CD4-positive, alpha-beta T cell treated with Interleukin-6 at 100 ng/mL for 8 hours (primary cell): ENCODE data around the gene UBR4.

Experiments
- DNase-seq: peaks from one replicate; pipeline ENCODE4 v3.0.0-alpha.2; 2020; ENCODE audit warnings: mixed read lengths, low spot score

Gene UBR4

DNA sequence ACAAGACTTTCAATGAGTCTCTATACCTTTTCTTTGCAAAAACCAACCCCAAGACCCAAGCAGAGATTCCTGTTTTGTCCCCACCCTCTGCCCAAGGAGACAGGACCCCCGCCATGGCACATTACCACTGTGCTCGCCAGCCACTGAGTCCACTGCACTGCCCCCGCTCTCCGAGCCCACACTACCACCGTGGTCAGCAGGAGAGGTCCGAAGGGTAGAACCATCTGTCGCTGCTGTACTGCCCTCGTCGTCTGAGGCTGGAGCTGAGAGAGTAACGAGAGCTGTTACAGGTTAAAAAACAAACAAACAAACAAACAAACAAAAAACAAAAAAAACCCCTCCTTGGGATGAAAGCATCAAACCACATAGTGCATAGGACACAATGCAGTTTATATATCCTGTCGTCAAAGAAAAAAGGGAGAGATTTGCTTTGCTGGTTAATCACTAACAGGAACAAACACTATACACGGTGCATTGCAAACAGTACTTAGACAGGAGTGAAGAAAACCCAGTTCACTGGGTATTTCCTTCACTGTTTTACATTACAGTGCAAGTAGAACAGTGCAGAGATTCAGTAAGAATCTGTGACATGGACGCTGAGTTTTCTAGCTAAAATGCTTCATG, 71.0 kb downstream of the UBR4 start:
- no peak for DNase-seq

DNA sequence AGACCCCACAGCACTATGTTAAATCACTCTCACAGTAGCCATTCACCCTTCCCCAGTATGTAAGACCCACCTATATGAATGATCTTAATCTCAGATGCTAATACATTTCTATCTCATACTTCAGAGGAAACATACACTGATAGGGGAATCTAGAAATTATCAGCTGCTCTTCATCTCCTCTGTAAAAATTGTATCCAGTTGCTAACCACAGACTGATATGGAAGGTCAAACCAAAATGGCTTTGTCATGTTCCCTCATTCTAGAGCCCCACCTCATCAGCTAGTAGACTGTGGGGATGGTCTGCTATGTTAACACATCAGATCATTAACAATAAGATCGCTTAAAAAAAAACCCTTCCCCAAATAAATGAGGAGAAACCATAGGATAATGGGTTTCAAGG, 71.7 kb downstream of the UBR4 start:
- no peak for DNase-seq

DNA sequence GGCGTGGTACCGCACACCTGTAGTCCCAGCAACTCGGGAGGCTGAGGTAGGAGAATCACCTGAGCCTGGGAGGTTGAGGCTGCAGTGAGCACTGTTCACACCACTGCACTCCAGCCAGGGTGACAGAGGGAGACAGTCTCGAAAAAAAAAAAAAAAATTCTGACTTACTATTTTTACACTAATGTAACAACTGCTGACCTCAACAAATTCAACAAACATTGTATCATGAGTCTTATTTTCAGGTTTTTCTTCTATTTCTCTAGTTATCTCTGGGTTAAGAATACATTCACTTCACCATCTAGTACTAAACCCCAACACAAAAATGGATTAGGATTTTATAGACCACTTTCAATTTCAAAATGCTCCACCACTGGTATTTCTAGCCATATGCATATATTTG, 72.9 kb downstream of the UBR4 start:
- DNase-seq: no peak

DNA sequence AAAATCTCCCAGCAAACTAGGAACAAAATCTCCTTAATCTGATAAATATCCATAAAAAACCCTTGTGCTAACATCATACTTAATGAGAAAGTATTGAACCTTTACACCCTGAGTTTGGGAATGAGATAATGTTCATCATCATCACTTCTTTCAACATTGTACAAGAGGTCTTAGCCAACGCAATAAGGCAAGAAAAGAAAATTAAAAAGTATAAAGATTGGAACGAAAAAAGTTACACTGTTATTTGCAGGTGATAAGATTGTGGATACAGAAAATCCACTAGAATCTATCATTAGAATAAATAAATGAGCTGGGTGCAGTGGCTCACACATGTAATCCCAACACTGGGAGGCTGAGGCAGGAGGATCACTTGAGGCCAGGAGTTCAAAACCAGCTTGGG, 76.7 kb downstream of the UBR4 start:
- no peak for DNase-seq

DNA sequence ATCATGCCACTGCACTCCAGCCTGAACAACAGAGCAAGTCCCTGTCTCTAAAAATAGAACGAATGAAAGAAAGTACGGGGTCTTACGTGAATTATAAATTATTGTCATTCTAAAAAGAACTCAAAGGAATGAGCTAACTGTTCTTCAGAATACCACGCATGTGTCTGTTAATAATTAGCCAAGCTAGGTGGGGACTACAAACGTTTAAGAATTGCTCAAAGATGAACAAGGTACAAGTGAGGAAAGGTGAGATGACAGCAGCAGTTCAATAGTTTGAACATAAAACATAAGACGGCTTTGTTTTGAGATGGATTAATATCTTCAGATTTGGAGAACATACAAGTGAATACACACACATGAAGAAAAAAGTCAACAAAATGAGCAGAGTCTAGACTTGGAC, 79.6 kb downstream of the UBR4 start:
- DNase-seq: no peak

DNA sequence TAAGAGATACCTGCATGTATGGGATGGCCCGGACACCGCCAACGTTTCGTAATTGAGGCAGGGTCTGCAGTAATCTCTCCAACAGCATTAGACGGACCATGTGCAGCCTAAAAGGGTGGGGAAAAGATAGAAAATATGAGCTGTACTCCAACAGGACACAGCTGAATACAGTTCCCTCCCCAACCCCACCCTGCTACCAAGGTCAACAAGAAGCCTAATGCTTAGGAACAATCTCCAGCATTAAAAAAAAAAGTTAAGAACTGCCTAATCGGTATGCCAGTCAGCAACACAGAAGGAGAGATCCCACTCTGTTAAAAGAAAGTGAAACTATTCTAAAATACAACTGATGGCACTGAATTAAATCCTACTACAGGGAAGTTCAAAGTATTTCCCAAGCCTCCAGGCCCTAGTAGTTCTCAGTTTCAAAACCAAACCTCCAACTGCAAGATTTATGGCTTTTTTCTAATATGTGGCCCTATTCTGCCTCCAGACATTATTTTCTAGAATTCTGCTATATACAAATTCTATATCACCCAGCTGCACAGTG, 81.0 kb downstream of the UBR4 start:
- no peak for DNase-seq

DNA sequence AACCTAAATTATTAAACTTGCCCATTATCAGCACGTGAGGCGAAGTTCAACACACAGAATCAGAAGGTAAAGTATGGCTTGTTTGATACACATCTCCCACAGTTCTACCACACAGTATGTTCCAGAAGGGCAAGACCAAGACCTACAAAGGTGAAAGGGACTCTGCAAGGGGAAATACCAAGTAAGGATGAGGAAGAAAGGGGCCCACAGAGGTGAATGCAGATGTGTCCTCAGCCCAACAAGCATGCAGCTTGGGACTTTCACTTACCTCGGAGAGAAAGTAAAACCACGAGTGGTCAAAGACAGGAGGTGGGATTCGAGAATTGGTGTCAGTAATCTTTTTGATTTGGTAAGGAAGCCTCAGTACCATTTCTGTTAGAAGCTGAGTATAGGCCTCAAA, 85.8 kb downstream of the UBR4 start:
- no peak for DNase-seq

DNA sequence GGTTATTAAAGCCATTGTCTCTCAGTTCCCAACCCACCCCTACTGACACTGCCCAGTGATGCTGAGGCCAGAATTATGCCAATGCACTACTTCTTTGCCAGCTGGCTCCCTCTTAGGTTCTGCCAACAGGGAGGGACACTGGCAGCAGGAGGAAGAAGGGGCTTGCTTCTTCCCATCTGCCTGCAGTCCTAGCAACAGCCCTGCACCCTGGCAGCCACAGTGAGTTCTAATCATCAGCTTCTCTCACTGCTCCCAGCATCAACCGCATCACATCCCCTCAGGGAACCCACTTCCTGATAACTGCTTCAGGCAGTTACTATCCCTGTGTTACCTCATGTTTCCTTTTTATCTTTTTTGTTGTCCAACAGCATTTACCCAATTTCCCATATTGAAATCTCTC, 86.2 kb downstream of the UBR4 start:
- peak; percentile 28 for DNase-seq

DNA sequence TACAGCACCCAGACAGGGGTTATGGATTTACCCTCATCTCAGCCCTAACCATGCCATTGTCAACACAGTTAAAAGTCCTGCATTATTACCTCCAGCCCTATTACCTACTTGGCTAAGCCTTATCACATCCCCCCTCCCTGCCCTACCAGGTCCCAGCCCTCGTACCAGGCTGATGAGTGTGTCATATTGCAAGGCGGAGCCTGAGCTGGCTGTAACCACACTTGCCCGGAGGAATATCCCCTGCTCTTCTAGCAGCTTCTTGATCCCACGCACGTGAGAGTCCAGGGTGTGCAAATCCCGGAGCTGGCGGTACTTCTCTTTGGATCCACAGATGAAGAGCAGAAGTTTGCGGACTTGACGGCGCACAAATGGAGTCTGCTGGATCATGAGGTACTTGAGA, 87.4 kb downstream of the UBR4 start:
- DNase-seq: no peak

DNA sequence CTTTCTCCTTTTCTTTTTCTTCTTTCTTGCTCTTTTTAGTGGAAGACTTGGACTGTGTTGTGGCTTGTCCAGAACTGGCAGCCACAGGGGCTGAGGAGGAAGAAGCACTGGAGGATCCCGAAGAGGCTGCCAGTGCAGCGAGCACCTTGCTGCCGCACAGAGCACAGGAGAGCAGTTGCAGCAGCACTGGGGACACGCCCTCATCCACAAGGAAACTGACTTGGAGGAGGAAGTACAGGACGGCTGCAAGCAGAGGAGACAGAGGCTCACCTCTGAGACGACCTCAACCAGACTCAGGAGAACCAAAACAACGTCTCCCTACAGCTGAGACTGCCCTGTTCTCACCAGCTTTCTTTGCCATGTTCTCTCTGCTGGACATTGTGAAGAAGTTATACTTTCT, 88.9 kb downstream of the UBR4 start:
- no peak for DNase-seq

DNA sequence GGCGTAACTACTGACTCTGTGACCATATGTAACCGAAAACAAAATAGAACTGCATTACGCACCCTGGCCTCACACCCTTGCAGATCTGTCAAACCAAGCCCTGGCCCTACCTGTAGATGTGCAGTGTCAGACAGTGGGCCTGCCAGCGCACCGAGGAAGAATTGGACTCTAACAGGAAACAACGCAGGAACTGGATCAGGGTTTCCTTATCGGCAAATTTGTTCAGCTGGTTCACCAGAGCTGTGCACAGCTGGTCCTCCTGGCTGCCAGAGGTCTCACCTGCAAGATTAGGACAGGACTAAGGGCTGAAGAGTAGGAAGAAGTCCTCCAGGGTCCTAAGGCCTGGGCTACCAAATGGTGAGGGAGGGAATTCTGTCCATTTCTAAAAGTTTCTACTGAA, 90.0 kb downstream of the UBR4 start:
- no peak for DNase-seq

DNA sequence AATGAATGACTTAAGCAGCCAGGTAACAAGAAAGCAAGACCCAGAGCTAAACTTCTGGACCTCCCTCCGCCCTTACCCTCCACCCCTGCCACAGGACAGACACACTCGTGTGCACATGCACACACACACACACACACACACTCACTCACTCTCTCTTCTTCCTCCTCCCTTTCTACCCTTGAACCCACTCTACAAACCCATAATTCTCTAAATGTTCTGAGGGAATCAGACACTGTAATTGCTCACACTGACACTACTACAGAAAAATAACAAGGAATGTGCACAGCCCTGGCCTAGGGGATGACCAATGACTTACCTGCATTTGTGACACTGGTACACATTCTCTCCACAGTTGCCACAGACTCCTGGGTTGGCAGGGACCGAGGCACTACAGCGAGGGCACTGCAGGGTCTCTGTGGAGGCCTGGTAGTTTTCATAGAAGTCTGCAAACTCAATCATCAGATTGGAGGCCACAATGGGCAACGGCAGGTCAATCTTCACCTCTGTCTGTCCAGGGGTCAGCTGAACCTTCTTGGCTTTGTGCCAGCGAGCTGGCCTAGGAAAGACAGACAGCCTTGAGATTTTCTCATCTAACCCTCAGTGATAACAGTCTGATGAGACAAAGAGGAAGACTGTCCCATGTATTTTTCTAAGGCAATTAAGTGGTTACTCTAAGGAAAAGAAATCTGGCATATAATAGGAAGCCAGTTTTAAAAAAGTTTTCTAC, 94.8 kb downstream of the UBR4 start:
- no peak for DNase-seq

DNA sequence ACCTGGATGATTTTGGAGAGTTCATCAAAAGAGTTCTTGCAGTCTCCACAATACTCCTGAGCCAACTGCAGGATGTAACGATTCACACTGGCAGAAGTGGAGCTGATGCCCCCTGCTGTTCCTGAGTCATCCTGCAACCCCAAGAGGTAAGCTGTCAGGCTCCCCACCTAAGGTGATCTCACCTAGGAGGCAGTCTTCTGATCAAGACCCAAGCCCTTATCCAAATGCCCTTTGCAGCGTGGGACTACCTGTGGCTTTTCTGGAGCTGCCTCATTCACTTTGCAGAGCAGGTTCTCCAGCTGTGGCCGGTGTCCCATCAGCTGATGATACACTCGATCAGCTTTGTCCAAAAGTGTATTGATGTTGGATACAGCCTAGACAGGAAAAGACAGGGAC, 96.4 kb downstream of the UBR4 start:
- DNase-seq: peak; percentile 22

DNA sequence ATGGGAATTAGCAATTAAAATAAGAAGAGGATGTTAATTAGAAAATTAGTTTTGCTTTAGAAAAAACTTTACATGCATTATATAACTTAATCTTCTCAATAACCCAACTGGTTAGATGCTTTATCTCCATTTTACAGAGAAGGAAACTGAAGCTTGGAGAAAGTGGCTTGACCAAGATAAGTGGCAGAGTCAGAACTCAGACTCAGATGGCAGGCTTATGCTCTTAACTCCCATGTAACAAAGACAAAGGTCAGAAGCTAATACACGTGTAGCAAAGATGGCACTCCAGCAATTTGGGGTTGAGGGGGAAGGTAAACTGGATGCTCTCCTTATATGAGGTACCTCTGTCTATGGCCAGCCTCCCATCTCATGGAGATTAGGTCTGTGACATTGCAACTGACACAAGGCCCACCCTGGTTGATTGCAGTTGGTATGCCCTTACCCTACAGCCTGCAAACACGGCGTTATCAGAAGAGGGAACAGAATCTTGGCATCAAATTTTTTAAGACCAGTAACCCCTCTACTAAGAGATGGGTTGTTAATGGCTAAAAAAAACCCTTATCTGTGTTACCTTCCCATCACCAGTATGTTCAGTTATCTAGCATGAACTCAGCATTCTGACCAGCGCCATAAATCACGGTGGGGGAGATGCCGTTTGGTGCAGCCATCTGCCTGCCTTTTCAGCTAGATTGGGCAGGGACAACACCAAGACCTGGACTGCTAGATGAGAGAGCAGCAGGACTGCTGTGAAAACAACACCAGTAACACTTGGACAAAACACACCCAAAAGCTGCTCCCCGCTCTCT, 97.0 kb downstream of the UBR4 start:
- DNase-seq: no peak

DNA sequence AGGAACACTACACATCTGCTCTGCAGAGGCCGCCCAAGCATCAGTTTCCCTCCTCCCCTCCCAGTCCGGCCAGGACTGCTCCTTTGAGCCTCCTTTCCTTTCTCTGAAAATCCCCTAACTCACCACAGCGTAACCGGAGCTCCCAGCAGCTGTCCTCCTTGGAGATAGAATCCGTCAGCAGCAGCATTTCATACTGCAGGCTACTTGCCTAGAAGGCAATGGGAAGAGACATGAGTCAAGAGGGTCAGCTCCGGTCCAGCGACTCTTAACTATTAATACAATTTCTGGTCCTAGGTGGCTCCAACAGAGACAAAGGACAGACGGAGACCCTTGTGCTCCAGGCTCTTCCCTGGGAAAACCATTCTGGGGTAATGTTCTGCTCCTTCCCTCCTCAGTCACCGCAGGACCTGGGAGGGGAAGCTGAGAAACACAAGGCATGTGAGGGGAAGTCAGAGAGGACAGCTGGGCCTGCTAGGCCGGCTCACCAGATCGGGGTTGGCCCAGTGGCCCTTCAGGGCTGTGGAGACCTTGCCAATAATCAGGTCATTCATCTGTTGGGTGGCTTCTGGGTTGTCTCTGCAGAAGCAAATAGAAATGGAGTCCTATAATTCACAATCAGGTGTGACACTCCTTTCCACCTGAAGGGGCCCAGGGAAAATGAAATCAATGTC, 99.7 kb downstream of the UBR4 start:
- no peak for DNase-seq

DNA sequence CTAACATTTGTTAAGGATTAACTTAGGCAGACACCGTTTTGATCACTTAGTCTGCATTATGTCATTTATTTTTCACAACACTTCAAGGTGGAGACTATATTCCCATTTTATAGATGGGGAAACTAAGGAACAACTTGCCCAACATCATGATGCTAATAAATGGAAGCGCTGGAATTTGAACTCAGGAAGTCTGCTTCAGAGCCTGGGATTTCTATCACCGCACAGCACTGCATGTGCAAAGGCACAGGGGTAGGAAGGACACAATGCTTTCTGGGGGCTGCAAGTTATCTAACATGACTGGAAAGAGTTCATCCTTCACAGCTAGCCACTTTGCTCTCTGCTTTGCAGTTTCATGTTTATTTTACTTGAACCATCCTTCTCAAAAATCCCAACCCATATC, 100.5 kb downstream of the UBR4 start:
- no peak for DNase-seq

DNA sequence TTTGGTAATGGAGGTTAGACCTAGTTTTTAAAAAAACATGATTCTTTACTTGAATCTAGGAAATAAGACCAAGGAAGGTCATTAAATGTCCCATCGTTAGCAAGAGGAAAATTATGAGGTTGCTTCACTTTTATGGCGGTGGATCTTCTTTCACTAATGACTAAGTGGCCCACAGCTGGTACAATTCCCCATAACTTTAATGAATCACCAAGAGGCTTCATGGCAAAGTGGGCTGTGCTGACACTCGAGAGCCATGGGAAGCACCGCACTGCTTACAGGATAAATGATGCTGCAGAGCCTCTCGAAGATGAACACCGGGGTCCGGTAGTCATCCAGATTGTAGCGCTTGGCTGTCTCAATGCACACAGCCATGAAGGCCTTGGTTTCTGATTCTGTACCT, 108.8 kb downstream of the UBR4 start:
- no peak for DNase-seq

DNA sequence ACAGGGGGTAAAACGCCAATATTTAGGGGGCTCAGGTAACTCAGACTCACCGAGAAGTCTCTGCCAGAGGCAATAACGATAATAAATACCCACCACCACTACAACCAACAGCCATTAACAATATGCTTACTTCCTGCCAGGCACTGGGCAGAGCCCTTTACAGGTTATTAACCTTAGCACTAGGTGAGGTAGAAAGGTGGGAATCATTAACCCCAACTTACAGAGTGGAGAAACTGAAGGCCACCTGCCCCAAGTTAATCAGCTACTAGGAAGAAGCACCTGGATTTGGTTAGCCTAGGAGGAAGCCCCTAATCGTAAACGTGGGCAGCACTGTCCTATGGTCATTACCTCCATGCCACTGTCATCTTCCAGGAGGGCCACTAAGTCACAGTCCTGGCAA, 110.0 kb downstream of the UBR4 start:
- DNase-seq: no peak

DNA sequence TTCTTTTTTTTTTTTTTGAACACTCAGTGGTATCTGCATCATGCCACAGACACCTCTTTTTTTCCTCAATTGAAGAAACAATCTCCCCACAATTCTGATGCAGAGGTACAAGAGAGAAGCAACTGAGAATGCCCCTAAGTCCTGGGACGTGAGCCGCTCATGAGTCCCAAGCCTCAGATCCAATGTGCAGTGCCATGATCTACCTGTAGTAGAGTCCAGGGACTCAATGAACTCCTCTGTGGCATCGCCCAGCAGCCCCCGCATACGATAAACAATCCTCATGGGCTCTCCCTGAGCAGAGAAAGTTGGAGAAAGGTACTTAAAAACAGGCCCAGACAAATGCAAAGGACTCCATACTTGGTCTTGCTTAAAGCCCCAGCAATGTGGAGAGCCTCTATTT, 113.1 kb downstream of the UBR4 start:
- DNase-seq: no peak

DNA sequence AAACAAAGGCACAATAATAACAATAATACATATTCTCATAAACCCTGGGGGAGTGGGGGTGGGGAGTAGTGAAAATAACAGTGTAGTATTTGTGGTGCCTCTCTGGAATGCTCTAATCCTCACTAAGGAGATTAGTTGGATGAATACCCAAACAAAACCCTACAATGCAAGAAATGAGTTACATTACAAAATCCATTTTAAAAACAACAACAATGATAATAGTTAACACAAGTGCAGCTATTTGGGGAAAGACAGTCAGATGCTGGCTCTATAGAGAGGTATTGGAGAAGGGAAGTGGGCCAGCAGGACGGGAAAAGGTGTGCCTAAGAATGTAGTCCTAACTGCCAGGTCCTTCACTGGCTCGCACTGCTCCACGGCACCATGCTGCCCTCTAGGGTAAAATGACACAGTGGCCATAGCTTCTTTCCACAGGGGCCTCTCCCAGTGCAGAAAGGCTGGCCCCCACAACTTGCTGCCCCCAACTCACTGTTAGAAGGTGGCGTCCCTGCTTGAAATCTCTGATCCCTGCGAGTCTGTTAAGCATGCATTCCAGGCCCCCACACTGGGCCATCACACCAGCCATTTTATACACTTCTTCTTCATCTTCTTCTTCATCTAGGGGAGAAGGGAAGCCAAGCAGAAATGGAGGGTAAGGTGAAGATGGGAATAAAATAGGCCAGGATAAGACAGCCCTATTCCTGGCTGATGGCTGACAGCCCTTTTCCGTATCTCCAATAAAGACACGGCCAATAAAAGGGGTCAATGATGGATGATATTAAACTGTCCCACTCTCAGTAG, 113.8 kb downstream of the UBR4 start:
- no peak for DNase-seq

DNA sequence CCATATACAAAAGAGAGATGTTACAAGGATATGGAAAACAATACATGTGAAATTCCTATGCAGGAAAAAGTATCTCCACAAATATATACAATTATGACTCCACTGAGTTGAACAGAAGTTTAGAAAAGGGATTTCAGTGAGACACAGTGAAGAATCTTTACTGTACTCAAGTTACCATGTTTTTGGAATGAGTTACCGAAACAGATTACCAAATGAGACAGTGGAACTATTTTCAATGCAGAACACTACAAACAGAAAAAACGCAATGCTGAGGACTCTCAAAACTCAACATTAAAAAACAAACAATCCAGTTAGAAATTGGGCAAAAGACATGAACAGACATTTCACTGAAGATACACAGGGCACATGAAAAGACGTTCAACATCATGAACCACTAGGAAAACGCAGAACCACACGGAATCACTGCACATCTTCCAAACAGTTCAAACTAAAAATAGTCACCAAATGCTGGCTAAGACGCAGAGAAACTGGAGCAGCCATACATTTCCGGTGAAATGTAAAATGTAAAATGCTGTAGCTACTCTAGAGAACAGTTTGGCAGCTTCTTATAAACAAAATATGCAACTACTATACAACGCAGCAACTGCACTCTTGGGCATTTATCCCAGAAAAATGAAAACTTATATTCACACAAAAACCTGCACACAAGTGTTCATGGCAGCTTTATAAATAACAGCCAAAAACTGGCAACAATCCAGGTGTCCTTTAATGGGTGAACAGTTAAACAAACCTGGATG, 118.7 kb downstream of the UBR4 start:
- no peak for DNase-seq
